Measurements from ENCODE around the gene CHRNB4.
"Not testable (repeated sequence)": the region's sequence is repeated elsewhere in the genome, so short reads cannot be mapped to it uniquely, and the experiment has no call there.

Gene CHRNB4

DNA sequence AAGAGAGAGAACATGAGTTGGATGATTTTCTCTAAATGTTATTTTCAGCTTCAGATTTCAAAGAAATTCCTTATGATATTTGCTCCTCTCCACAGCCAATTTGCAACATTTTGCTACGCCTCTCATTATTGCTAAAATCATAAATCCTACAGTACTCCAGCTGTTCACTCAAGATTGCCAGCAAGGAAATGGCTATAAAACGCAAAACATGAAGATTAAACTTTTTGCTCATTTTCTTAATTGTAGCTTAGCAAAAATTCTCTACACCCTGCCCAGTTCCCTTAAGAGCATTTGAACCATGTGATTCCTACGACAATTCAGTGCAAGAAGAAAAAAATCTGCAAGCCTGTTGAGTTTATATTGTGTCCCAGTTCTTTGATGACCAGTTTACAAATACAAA is 27.0 kb downstream of the CHRNB4 start:
- no peak for DNase-seq

GRCh38 chr15:78609551-78609950 is 31.5 kb downstream of the CHRNB4 start:
- DNase-seq: not testable (repeated sequence)

DNA sequence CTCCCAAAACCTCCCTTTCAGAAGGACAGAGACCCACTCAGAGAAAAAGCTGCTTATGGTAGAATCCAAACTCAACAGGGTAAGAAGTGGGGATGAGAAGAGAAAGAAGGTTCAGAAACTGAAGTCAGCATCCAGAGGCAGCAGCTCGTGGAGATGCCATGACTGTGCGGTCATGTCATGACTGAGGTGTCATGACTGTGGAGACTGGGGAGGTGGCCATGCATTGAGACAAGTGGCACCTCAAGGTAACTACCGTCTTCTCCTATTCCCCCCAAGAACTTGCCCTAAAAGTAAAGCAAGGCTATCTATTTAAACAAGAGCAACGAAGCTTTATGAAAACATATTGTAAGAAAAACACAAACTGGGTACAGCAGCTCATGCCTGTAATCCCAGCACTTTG is 35.3 kb downstream of the CHRNB4 start:
- DNase-seq: no peak

DNA sequence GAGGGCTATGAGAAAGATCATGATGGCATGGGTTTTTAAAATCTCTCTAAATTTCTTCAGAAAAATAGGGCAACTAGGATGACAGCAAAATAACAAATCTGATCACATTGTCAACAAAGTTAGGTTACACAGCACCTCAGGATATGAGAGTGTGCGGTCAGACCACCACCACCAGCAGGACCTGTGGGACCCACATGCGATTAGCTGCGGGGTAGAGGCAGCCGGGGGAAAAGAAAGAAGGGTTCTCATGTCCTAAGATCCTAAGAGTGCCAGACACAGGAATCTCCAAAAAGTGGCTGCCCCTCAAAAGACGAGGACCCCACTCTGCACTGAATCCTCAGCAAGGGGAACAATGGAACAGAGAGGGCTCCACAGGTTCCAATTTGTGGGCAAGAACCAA is 35.8 kb downstream of the CHRNB4 start:
- DNase-seq: no peak

GRCh38 chr15:78604420-78604819 is 36.6 kb downstream of the CHRNB4 start:
- no peak for DNase-seq

DNA sequence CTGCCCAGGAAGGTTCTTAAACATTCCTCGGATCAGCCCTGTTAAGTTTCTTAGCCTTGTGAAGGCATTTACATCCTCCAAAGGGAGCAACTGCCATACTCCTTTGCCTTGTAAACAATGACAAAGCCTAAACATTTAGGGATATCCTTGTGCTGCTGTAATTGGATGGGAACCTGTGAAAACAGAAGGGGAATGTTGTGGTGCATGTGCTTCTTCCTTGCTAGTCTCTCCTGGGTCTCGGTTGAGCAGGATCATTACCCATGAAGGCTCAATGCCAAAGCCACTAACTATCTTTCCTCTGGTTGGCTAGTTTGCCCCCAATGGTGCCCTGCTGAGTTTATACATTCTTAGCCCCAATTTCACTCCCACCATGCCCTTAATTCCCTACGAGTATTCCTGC is 37.5 kb downstream of the CHRNB4 start:
- DNase-seq: no peak

DNA sequence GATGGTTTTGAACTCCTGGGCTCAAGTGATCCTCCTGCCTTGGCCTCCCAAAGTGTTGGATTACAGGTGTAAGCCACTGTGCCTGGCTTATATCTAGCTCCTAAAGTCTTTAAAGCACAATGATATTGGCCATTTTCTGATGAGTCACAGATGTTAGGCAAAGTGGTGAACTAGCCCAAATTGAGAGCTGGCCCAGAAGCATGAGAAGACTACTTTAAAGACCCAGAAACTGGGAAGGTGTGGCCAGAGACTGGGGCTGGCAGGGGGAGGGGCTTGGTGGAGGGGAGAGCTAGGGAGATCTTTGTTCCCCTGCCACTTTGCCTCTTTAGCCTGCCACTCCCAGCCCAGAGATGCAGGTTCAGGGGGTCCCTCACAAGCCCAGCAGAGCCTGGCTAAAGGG is 41.8 kb downstream of the CHRNB4 start:
- no peak for DNase-seq

DNA sequence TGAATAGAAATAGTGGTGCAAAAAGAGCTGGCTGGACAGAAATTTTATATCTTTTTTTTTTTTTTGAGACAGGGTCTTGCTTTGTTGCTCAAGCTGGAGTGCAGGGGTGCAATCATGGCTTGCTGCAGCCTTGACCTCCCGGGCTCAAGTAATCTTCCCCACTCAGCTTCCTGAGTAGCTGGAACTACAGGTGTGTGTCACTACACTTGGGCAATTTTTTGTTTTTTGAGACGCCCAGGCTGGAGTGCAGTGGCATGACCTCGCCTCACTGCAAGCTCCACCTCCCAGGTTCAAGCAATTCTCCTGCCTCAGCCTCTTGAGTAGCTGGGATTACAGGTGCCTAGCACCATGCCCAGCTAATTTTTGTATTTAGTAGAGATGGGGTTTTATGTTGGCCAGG is 42.7 kb downstream of the CHRNB4 start:
- no peak for DNase-seq

- DNase-seq: no peak
Measured at GRCh38 chr15:78597583-78597982, 43.4 kb downstream of the CHRNB4 start.

GRCh38 chr15:78574944-78575343 is 66.1 kb downstream of the CHRNB4 start:
- DNase-seq: no peak

Measured in GF-D8 (cell line).